Stimulated activated CD4-positive, alpha-beta T cell treated with anti-CD3 and anti-CD28 coated beads, Interleukin-12 subunit alpha, Interleukin-12 subunit beta, amount 100 ng/mL, for 48 hours (primary cell): ENCODE data around the gene AK5.
"Not testable (repeated sequence)": the region's sequence is repeated elsewhere in the genome, so short reads cannot be mapped to it uniquely, and the experiment has no call there.

Experiments
- DNase-seq, 3 donors: peaks; one replicate each; pipeline ENCODE4 v3.0.0-alpha.2; 2020; ENCODE audit warnings: low read depth in 2 of 3, low spot score in 1 of 3

AK5 gene

DNA sequence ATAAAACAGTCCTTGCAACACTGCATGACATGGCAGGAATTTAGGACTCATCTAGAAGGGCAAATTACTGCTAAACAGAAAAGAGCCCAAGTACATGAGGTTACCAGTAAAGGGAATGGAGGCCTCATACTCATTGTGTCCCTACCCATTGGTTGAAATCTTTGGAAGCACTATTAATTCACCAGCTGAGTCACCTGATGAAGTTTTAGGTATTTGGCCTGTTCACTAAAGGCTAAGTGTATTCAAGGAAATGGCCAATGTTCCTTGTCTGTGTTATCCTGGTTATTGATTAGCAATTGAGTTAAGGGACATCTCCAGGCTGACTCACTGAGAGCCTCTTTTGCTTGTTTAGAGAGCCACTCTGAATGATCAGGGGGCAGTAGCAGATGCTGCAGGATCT lies 212.2 kb downstream of the AK5 start:
- DNase-seq, result no peak

DNA sequence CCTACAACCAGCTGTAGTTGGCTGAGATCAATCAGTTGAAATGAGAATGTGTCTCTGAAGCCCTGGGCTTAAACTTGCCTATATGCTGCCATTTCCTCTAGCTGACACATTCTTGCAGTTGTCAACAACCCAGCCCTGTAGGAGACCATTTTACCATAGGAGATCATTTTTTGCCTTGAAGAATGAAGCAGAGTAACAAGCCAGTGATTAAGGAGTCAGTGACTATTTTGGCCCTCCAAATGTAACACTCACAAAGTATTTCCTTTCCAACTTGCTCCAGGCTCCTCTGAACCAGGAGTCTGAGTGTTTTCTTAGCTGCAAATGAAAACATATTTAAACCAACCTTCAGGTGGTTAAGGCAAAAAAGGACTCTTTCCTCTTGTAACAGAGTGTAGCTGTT lies 217.1 kb downstream of the AK5 start:
- DNase-seq, result no peak

DNA sequence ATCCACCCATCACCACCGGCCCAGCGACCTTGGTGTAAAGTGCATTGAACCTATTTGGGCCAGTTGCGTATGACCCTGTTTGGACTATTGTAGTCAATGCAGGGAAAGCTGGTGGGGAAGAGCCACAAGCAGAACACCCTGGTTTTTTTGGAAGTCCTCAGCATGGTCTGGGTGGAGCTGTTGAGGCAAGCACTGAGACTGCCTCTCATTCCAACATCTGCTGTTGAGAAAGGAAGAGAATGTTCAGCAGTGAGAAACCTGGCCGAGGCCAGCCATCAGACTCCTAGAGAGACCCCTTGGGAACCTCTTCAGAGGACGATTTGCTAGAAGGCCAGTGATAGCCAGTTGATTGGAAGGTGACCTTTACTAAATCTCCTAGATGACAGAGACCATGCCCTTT lies 217.6 kb downstream of the AK5 start:
- DNase-seq, result no peak

DNA sequence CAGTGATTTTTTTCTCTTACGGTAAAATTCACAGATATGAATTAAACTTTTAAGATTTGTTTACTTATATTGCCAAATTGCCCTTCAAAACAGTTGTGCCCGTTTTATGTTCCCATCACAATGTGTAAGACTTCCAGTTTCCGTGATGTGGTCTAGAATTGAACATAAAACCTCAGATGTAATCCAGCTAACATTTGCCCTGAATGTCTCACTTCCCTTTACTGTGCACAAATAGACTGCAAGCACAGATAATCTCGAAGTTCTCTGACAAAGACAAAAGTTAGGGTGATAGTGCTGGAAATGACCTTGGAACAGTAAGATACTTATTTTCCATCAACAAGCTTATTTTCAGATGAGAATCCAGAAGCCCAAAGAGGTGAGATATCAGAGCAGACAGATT lies 223.2 kb downstream of the AK5 start:
- no peak for DNase-seq

DNA sequence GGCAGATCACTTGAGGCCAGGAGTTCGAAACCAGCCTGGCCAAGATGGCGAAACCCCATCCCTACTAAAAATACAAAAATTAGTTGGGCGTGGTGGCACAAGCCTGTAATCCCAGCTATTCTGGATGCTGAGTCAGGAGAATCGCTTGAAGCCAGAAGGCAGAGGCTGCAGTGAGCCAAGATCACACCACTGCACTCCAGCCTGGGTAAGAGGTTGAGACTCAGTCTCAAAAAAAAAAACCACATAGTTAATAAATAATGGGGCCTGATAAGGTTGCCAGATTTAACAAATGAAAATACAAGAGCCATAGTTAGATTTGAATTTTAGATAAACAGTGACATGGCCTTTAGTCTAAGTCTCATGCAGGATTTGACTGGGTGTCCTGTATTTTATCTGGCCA lies 225.0 kb downstream of the AK5 start:
- no peak for DNase-seq

DNA sequence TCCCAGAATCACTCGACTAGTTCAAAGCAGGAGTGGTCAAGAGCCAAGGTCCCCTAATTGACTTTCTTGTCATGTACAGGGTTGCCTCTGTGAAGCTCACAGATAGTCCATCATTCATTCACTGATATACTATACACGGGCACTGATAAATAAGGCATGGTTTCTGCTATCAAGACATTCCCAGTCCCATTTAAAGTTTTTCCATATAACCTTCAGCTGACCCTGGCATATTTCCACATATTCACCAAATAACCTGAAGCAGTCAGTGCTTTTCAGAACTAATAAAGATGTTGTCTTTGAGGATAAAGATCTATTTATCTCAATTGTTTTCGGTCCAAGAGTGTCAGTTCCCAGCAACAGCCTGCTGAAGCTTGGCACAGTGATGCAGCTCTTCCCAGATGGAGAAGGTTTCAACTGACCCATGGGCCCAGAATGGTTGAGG lies 227.3 kb downstream of the AK5 start:
- no peak for DNase-seq

DNA sequence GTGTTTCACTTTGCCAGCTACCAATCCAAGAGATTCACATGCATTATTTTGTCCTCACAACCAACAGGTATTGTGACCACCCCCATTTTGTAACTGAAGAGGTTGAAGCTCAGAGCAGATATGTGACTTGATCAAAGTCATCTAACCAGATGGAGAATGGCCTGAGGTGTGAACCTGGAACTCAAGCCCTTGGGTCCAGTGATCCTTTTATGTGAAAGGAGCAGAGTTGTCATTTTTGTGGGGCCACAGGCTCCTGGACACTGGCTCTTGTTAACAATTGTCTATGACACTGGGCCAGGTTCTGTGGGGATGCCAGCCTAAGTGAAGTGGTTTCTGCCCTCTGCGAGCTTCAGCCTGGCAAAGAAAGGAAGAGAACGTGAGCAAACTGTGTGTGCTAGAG lies 228.1 kb downstream of the AK5 start:
- no peak for DNase-seq

DNA sequence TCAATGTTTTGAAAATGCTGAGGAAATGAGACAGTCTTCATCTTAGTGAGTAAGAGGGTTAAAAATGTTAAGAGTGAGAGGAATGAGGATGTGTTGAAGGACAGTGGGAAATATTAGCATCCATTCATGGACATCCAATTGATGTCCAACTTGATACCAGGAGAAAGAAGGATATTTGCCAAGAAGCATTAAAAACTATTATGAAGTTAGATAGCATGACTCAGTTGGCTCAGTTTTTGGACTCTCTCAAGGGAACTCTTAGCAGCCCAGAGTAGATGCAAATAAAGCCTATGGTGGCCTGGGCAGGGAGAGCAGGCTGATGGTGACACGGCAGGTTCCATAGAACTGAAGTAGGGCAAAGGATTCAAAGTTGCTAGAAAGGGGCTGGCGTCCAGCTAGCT lies 229.6 kb downstream of the AK5 start:
- DNase-seq, result no peak

DNA sequence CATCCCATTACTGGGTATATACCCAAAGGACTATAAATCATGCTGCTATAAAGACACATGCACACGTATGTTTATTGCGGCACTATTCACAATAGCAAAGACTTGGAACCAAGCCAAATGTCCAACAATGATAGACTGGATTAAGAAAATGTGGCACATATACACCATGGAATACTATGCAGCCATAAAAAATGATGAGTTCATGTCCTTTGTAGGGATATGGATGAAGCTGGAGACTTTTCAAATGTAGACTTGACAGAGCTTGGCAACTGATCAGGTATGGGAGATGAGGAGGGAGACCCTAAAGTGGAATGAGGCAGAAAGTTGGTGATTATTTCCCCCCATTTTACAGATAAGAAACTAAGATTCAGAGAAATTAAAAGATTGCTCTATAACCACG lies 230.8 kb downstream of the AK5 start:
- DNase-seq, result not testable (repeated sequence)

DNA sequence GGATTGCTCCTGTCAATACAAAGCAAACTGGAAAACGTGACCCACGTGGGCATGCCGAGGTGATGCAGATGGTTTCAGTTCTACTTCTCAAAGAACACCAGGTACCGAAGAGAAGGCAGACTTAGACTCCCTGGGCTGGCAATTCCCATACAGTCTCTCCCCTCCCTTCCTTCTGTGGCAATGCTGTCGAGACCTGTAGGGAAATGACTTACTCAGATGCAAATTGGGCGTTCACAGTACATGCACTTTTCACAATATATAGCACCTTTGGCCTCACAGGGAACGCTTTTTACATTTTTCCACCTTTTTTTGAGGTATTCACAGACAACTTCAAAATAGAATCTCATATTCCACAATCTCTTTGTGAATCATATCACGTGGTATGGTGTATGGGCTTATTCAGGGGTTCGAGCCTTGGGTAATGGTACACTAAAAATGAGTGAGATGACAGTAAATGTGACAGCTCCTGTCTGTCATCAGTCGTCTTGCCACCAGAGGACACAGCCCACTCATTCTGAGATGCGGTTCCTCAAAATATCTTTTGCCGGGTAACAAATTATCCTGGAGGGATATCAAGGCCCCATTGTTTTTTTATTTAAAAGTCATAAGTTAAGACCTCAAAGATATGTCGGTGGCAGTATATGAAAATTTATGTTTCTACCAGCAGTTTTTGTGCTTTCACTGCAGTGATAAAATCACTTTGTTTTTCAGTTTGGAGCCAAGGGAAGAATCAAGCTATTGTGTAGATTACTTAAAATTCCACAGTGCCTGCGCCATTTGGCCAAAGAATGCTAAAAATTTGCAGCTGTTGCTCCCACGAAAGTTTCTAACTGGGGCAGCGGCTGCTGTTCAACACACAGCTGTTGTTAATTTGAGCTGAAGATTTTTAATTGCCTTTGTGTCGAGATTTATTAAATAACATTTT lies 232.3 kb downstream of the AK5 start:
- no peak for DNase-seq

DNA sequence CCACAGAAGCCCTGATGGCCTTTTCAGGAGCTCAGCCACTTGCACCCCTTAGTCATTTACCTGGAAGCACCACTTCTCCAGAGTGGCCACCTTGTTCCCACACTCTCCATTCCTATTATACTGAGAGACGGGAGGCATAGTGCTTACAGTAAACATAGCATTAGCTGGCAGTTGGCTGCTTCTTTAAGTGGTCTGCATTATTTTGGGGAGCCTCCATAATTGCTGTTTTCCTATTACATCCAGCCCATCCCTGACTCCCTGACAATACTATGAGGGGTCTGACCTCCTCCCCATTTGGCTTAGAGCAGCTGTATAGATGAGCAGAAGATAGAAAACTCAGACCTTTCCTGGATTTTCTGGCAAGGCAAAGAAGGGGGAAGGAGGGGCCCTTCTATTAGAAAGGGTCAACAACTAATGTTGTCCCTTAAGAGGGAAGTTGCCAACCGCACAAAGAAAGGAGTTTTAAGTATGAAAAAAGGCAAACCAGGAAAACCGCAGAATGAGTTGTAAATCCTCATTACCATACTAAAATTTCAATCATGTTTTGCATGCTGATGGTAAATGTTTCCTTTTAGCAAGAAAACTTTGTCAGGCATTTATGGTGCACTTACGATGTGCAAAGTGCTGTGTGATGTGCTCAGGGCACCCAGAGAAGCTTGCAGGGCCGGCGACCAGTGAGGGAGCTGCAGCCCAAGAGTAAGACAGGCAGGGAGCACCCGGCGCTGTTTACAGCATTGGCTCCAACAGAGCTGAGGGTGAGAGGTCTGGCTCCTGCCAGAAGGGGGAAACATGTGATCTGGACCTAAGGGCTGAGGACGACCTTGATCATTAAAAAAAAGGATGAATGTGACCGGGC lies 233.3 kb downstream of the AK5 start:
- DNase-seq, result no peak

DNA sequence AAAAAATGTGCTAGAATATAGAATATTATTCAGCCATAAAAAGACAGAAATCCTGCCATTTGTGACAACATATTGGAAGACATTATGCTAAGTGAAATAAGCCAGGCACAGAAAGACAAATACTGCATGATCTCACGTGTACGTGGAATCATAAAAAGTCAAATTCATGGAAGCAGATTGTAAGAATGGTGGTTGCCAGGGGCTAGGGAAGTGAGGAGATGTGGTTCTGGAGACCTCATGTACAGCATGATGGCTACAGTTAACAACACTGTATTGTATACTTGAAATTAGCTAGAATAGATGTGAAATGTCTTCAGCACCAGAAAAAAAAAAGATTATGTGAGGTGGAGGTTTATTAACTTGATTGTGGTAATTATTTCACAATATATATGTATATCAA lies 234.3 kb downstream of the AK5 start:
- no peak for DNase-seq

DNA sequence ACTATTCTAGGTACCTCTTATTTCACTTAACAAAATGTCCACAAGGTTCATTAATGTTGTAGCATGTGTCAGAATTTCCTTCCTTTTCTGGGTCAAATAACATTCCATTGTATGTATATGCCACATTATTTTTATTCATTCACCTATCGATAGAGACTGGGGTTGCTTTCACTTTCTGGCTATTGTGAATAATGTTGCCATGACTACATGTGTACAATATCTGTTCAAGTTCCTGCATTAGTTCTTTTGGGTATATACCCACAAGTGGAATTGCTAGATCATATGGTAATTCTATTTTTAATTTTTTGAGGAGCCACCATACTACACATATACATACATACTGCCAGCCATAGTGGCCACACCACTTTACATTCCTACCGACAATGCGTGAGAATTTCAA lies 242.2 kb downstream of the AK5 start:
- DNase-seq, result no peak

DNA sequence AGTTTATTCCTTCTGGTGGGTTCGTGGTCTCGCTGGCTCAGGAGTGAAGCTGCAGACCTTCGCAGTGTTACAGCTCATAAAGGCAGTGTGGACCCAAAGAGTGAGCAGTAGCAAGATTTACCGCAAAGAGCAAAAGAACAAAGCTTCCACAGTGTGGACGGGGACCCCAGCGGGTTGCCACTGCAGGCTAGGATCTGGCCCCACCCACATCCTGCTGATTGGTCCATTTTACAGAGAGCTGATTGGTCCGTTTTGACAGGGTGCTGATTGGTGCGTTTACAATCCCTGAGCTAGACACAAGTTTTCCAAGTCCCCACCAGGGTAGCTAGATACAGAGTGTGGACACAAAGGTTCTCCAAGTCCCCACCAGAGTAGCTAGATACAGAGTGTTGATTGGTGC lies 249.3 kb downstream of the AK5 start:
- not testable (repeated sequence) for DNase-seq

DNA sequence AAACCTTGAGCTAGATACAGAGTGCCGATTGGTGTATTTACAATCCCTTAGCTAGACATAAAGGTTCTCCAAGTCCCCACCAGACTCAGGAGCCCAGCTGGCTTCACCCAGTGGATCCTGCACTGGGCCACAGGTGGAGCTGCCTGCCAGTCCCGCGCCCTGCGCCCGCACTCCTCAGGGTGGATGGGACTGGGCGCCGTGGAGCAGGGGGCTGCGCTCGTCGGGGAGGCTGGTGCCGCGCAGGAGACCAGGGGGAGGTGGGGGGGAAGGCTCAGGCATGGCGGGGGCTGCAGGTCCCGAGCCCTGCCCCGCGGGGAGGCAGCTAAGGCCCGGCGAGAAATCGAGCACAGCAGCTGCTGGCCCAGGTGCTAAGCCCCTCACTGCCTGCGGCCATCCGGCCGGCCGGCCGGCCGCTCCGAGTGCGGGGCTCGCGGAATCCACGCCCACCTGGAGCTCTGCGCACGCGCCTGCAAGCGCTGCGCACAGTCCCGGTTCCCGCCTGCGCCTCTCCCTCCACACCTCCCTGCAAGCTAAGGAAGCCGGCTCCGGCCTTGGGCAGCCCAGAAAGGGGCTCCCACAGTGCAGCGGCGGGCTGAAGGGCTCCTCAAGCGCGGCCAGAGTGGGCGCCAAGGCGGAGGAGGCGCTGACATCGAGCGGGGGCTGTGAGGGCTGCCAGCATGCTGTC lies 249.9 kb downstream of the AK5 start:
- not testable (repeated sequence) for DNase-seq

DNA sequence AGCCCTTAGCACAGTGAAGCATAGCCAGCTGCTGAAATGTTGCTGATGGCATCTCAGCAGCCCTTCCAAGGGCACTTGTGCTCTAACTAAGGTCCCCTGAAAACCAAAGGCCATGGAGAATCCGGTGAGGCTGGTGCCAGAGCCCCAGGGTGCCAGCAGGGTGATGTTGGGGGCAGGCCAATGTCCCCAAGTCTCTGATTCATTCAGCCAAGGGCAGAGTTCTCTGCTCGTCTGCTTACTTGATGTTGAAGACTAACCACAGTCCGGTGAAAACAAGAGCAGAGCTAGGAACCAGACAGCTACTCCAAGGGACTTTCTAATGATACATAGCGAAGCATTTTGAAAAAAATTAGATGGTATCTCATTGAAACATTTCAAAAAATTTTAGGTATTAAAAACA lies 250.8 kb downstream of the AK5 start:
- DNase-seq, result no peak

DNA sequence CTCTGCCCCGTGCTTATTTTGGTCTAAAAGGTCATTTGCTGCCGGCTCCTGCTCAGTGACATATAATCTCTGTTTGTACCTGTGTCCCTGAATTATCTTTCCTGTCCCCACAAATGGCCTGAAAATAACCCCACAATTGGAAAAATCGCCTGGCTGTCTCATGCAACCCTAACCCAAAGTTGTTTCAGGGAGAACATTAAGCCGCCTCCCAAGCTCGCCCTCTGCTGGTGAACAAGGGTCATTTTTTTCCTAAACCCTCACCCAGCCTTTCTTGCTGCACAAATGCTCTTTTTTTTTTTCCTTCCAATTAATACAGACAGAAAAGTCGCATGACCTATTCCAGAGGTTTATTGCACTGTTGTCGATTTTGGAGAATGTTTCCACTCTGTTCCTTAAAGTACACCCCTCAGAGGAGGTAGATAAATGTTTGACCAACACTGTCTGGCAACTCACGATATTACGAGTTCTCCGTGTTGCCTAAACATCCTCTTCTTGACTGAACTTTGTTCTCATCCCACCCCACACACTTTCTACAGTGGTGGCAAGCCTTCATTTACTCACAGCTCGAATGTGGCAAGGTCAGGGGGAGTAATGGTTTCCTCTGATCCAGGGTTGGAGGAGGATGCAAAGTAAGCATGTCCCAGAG lies 252.0 kb downstream of the AK5 start:
- DNase-seq, result peak; percentile 11 to 58 (median 28)

DNA sequence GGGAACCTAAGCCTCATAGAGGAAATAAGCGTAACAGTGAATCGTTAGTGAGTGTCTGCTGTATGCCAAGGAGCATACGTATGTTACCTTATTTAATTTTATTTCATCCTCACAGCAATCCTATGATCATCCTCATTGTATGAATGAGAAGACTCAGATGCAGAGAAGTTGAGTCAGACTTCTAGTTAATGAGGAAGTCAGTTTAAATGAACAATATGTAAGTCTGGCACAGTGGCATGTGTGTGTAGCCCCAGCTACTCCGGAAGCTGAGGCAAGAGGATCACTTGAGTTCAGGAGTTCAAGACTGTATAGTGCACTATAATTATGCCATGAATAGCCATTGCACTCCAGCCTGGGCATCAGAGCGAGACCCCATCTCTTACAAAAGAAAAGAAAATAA lies 252.6 kb downstream of the AK5 start:
- no peak for DNase-seq

DNA sequence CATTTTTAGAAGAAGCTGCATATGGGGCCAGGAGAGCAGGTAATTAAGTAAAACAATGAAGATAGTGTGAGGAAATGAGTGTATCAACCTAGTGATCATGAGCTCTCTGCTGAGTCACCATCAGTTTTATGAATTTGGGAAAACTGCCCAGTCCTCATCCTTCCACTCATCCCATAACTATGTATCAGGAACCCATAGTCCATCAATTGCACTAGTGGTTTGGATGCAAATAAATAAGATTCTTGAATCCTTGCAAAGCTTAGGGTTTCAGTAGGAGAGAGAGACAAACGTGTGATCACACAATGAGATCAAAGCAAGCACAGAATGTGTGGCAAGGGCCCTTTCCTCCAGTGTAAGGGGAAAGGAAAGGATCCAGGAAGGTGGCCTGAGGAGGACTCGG lies 255.0 kb downstream of the AK5 start:
- no peak for DNase-seq

DNA sequence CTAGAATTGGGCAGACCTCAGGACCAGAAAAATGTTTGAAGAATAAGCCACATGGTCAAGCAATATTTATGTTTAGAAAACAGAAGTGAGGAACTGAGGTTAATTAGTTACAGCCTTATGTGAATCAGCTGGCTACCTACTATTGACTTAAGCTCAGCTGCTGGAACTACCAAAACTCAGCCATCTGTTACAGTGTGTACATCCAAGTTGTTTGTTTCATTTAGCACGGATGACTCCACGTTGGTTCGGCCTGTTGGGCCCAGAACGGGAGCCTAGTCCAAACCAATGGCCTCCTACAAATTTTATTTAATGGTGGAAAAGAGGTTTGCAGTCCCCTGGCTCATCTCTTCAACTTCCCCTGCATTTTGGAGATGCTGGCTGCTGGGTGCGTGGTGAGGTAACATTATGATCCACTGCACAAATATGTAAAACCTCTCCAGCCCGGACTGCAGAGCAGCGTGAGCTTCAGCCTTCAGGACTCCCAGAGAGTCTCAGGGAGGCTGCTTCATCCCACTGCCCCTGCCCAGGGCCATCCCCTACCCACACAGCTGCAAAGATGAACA lies 257.2 kb downstream of the AK5 start:
- DNase-seq, result no peak
